Prostate gland (tissue), 2 donors: ENCODE data around the gene CRIP3.

Source experiments
- POLR2A ChIP-seq: fragments of 450-650 bp; IDR thresholded peaks from one replicate; pipeline ENCODE4 v1.6.1; 2016; ENCODE audit warnings: antibody characterized with exemption, mild to moderate bottlenecking
- POLR2AphosphoS5 ChIP-seq: sonication (generic); formaldehyde crosslinking; IDR thresholded peaks from one replicate; pipeline ENCODE4 v1.6.1; 2017; ENCODE audit warnings: antibody characterized with exemption
- TF ChIP-seq, protein P1 (sequence below), 4 experiments: fragments of 200-600 bp in 2 of 4; fragments of 450-650 bp in 2 of 4; sonication (generic) in 2 of 4; IDR thresholded peaks; 1 replicate in 3 of 4; 2 replicates in 1 of 4; pipeline ENCODE4 v1.5.1; 2016 to 2019; ENCODE audit warnings: antibody characterized with exemption in 4 of 4, mild to moderate bottlenecking in 2 of 4, moderate library complexity in 2 of 4

DNA sequence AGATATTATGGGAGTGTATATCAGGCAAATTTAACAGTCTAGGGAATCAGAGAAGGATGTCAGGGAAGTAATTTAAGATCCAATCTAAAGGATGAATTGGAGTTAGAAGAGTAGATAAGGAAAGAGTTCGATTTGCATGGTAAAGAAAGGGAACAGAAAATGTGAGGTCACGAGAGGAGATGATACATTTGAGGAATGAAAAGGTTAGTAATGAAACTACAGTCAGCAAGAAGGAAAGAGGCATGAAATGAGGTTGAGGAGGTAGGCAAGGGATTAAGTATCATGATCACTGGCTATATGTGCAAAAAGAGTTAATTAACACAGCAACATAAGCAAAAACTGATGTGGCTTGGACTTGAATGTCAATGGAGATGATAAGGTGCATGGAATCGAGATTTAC lies 38.4 kb upstream of the CRIP3 start:
- TF ChIP-seq, protein P1, sequence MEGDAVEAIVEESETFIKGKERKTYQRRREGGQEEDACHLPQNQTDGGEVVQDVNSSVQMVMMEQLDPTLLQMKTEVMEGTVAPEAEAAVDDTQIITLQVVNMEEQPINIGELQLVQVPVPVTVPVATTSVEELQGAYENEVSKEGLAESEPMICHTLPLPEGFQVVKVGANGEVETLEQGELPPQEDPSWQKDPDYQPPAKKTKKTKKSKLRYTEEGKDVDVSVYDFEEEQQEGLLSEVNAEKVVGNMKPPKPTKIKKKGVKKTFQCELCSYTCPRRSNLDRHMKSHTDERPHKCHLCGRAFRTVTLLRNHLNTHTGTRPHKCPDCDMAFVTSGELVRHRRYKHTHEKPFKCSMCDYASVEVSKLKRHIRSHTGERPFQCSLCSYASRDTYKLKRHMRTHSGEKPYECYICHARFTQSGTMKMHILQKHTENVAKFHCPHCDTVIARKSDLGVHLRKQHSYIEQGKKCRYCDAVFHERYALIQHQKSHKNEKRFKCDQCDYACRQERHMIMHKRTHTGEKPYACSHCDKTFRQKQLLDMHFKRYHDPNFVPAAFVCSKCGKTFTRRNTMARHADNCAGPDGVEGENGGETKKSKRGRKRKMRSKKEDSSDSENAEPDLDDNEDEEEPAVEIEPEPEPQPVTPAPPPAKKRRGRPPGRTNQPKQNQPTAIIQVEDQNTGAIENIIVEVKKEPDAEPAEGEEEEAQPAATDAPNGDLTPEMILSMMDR (IDR thresholded peaks at IDR 0.05), result no peak
- TF ChIP-seq POLR2AphosphoS5 (no peak), POLR2A (no peak)
